HEK293 (cell line): ENCODE results near the gene RAB7A.
"Not testable (repeated sequence)": the region's sequence is repeated elsewhere in the genome, so short reads cannot be mapped to it uniquely, and the experiment has no call there.

Experiments used
- CTCF ChIA-PET: fragments of 350-600 bp; formaldehyde crosslinking; extraction: SDS; loops from one replicate; lab custom pipeline; 2021; ENCODE audit warnings: antibody characterized with exemption; lab: Yijun Ruan, JAX
- POLR2A ChIA-PET: fragments of 300-600 bp; formaldehyde crosslinking; extraction: SDS; loops from one replicate; lab custom pipeline; 2020; ENCODE audit warnings: antibody characterized with exemption, inconsistent platforms; lab: Yijun Ruan, JAX
- H3K27ac ChIP-seq: fragments of 200-500 bp; sonication (Bioruptor generic); 2 replicates; pipeline ENCODE4 v1.5.1; 2014; ENCODE audit warnings: low read depth, low read length, control low read depth, inconsistent platforms; ENCODE audit errors: extremely low read depth
- H3K36me3 ChIP-seq, 2 experiments: fragments of 200-500 bp in 1 of 2; sonication (Bioruptor generic) in 1 of 2; 1 replicate in 1 of 2; 2 replicates in 1 of 2; pipeline ENCODE4 v1.5.1; 2014 to 2017; ENCODE audit warnings: inconsistent platforms in 2 of 2, low read length in 2 of 2; ENCODE audit not compliant: control insufficient read depth in 2 of 2, insufficient read depth in 1 of 2
- H3K4me1 ChIP-seq: fragments of 200-500 bp; sonication (Bioruptor generic); 2 replicates; pipeline ENCODE4 v1.5.1; 2014; ENCODE audit warnings: mild to moderate bottlenecking, low read length, inconsistent platforms; ENCODE audit not compliant: control insufficient read depth, insufficient read depth
- H3K4me3 ChIP-seq: 2 replicates; pipeline ENCODE4 v1.5.1; 2011; ENCODE audit warnings: low read depth, mild to moderate bottlenecking, control low read depth, low read length, moderate library complexity
- H3K9me3 ChIP-seq: fragments of 200-500 bp; sonication (Bioruptor generic); 2 replicates; pipeline ENCODE4 v1.5.1; 2014; ENCODE audit warnings: low read depth, low read length, inconsistent platforms; ENCODE audit not compliant: control insufficient read depth, insufficient read depth
- BCL11B ChIP-seq: fragments of 450-650 bp; formaldehyde crosslinking; IDR thresholded peaks from 2 replicates; pipeline ENCODE4 v1.5.1; 2016; ENCODE audit warnings: low read depth, missing biosample characterization, missing genetic modification characterization
- FEZF1 ChIP-seq: fragments of 450-650 bp; formaldehyde crosslinking; IDR thresholded peaks from 2 replicates; pipeline ENCODE4 v1.5.1; 2016; ENCODE audit warnings: missing biosample characterization, missing genetic modification characterization
- GLI2 ChIP-seq: fragments of 450-650 bp; formaldehyde crosslinking; IDR thresholded peaks from 2 replicates; pipeline ENCODE4; 2017; ENCODE audit warnings: missing biosample characterization, missing genetic modification characterization, low read depth, borderline replicate concordance
- GLIS2 ChIP-seq: fragments of 450-650 bp; formaldehyde crosslinking; IDR thresholded peaks from 2 replicates; pipeline ENCODE4 v1.5.1; 2016; ENCODE audit warnings: missing biosample characterization, missing genetic modification characterization
- KLF10 ChIP-seq: fragments of 450-650 bp; IDR thresholded peaks from 2 replicates; pipeline ENCODE4 v1.5.1; 2018; ENCODE audit warnings: missing biosample characterization, mild to moderate bottlenecking, missing genetic modification characterization
- OVOL3 ChIP-seq: fragments of 450-650 bp; formaldehyde crosslinking; IDR thresholded peaks from 2 replicates; pipeline ENCODE4 v1.5.1; 2016; ENCODE audit warnings: missing biosample characterization, missing genetic modification characterization
- SCRT1 ChIP-seq: fragments of 450-650 bp; formaldehyde crosslinking; IDR thresholded peaks from 2 replicates; pipeline ENCODE4 v1.5.1; 2016; ENCODE audit warnings: missing biosample characterization, missing genetic modification characterization, borderline replicate concordance
- SCRT2 ChIP-seq: fragments of 450-650 bp; formaldehyde crosslinking; IDR thresholded peaks from 2 replicates; pipeline ENCODE4 v1.5.1; 2016; ENCODE audit warnings: missing biosample characterization, missing genetic modification characterization
- TRIM28 ChIP-seq: IDR thresholded peaks from 2 replicates; pipeline ENCODE4 v1.6.1; 2011; ENCODE audit warnings: low read length, control low read depth, borderline replicate concordance
- WT1 ChIP-seq: fragments of 450-650 bp; formaldehyde crosslinking; IDR thresholded peaks from 2 replicates; pipeline ENCODE4 v1.5.1; 2016; ENCODE audit warnings: missing biosample characterization, missing genetic modification characterization
- ZNF114 ChIP-seq: fragments of 450-650 bp; formaldehyde crosslinking; IDR thresholded peaks from 2 replicates; pipeline ENCODE4 v1.5.0; 2017; ENCODE audit warnings: missing biosample characterization, missing genetic modification characterization
- ZNF433 ChIP-seq: fragments of 450-650 bp; formaldehyde crosslinking; IDR thresholded peaks from 2 replicates; pipeline ENCODE4 v1.5.1; 2016; ENCODE audit warnings: missing biosample characterization, missing genetic modification characterization, low read depth
- ZNF48 ChIP-seq: fragments of 450-650 bp; formaldehyde crosslinking; IDR thresholded peaks from 2 replicates; pipeline ENCODE4 v1.5.1; 2016; ENCODE audit warnings: missing biosample characterization, missing genetic modification characterization
- ZNF510 ChIP-seq: fragments of 450-650 bp; formaldehyde crosslinking; IDR thresholded peaks from 2 replicates; pipeline ENCODE4 v1.5.1; 2018; ENCODE audit warnings: mild to moderate bottlenecking, missing genetic modification characterization, missing biosample characterization; ENCODE audit not compliant: insufficient replicate concordance
- ZNF571 ChIP-seq: fragments of 450-650 bp; formaldehyde crosslinking; IDR thresholded peaks from 2 replicates; pipeline ENCODE4 v1.5.0; 2017; ENCODE audit warnings: missing biosample characterization, missing genetic modification characterization
- ZNF600 ChIP-seq: fragments of 450-650 bp; formaldehyde crosslinking; IDR thresholded peaks from 2 replicates; pipeline ENCODE4 v1.5.1; 2016; ENCODE audit warnings: missing biosample characterization, missing genetic modification characterization
- ZNF660 ChIP-seq: fragments of 450-650 bp; IDR thresholded peaks from 2 replicates; pipeline ENCODE4 v1.5.1; 2018; ENCODE audit warnings: missing biosample characterization, mild to moderate bottlenecking, missing genetic modification characterization
- ZNF830 ChIP-seq: fragments of 450-650 bp; IDR thresholded peaks from 2 replicates; pipeline ENCODE4 v1.5.0; 2018; ENCODE audit warnings: missing biosample characterization, missing genetic modification characterization, low read depth, mild to moderate bottlenecking, moderate library complexity
- ZSCAN16 ChIP-seq: fragments of 450-650 bp; formaldehyde crosslinking; IDR thresholded peaks from 2 replicates; pipeline ENCODE4 v1.5.1; 2016; ENCODE audit warnings: missing biosample characterization, missing genetic modification characterization
- TF ChIP-seq, protein P1 (sequence below): fragments of 450-650 bp; formaldehyde crosslinking; IDR thresholded peaks from 2 replicates; pipeline ENCODE4 v1.5.1; 2016; ENCODE audit warnings: missing biosample characterization, missing genetic modification characterization

Gene RAB7A

DNA sequence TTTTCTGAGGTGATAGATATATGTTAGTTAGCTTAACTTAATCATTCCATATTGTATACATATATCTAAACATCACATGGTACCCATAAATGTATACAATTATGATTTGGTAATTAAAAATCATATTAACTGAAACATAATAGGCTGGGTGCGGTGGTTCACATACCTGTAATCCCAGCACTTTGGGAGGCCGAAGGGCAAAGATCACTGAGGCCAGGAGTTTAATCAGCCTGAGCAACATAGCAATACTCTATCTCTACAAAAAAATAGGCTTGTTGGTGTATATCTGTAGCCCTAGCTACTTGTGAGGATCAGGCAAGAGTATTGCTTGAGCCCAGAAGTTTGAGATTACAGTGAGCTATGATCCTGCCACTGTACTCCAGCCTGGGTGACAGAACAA lies 20.9 kb downstream of the RAB7A start:
- Histone ChIP-seq H3K4me1 (no peaks in the 10 kb centered on the region), H3K9me3 (no peaks in the 10 kb centered on the region), H3K4me3 (no peak overlapping the region), H3K36me3 (peaks cover 5 to 37% of the 10 kb centered on the region in 2 experiments; a peak in 2 of 3 replicates), H3K27ac (no peak overlapping the region)
- CTCF ChIA-PET = no interaction called here
- POLR2A ChIA-PET = no interaction called here
- TF ChIP-seq TRIM28 (no peak), ZNF48 (tag by site-specific recombination) (no peak)

DNA sequence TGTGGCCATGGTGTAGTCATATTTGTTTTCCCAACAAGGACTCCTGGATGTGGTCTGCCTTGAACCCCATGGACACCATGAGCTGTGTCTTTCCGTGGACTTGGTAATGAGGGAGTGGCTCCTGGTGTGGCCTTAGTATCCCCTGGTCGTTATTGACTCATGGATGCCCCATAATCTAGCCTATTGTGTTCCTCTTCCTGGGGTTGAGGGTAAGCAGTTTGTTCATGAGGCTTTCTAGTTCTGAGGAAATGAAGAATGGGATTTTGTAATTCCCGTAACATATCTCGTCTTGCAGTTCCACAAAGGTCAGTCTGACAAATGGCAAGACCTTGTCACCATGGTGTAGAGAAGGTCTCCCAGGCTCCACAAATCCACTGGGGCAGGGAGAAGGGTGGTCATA lies 22.6 kb downstream of the RAB7A start:
- TF ChIP-seq ZNF510 (tag by site-specific recombination) = no peak
- no peak for TF ChIP-seq ZSCAN16 (tag by site-specific recombination)
- TF ChIP-seq ZNF830 (tag by site-specific recombination) = no peak
- no peak for TF ChIP-seq TRIM28
- no peak for TF ChIP-seq FEZF1 (tag by site-specific recombination)
- no peak for TF ChIP-seq BCL11B (tag by site-specific recombination)
- ChIA-PET POLR2A (no interaction called here), CTCF (no interaction called here)

DNA sequence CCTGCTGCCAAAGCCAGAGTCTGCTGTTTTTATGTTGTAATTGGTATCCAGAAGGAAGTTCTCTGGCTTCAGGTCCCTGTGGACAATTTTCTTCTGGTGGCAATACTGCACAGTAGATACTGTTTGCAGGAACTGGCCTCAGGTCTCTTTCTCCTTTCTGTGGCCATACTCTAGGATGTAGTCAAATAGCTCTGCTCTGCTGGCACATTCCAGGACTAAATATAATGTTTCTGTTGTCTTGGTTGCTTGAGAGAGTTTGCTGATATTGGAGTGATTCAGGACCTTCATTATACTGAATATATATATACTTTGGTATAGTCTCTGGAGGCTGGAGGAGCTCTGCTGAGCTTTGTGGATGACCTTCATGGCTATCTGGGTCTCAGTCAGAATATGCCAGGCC lies 23.1 kb downstream of the RAB7A start:
- POLR2A ChIA-PET = no interaction called here
- H3K4me3 ChIP-seq = no peak overlapping the region
- H3K27ac ChIP-seq = no peak overlapping the region
- peaks cover 0 to 20% of the 10 kb centered on the region in 2 experiments; a peak in 2 of 3 replicates for H3K36me3 ChIP-seq
- CTCF ChIA-PET = no interaction called here
- TF ChIP-seq SCRT1 (tag by site-specific recombination) (no peak), WT1 (no peak), ZNF571 (tag by site-specific recombination) (no peak), KLF10 (tag by site-specific recombination) (no peak), ZNF660 (no peak)
- TF ChIP-seq, protein P1, sequence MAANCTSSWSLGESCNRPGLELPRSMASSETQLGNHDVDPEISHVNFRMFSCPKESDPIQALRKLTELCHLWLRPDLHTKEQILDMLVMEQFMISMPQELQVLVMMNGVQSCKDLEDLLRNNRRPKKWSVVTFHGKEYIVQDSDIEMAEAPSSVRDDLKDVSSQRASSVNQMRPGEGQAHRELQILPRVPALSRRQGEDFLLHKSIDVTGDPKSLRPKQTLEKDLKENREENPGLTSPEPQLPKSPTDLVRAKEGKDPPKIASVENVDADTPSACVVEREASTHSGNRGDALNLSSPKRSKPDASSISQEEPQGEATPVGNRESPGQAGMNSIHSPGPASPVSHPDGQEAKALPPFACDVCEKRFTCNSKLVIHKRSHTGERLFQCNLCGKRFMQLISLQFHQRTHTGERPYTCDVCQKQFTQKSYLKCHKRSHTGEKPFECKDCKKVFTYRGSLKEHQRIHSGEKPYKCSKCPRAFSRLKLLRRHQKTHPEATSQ (tag by site-specific recombination) = no peak
- TF ChIP-seq, all 188 proteins: peak for 0
- no peaks in the 10 kb centered on the region for H3K9me3 ChIP-seq
- H3K4me1 ChIP-seq = no peaks in the 10 kb centered on the region

More for the DNA sequence above, 22.6 kb downstream of the RAB7A start:
- no peak overlapping the region for H3K27ac ChIP-seq
- no peaks in the 10 kb centered on the region for H3K4me1 ChIP-seq
- peaks cover 5 to 23% of the 10 kb centered on the region in 2 experiments; a peak in 2 of 3 replicates for H3K36me3 ChIP-seq
- no peak overlapping the region for H3K4me3 ChIP-seq
- H3K9me3 ChIP-seq = no peaks in the 10 kb centered on the region

DNA sequence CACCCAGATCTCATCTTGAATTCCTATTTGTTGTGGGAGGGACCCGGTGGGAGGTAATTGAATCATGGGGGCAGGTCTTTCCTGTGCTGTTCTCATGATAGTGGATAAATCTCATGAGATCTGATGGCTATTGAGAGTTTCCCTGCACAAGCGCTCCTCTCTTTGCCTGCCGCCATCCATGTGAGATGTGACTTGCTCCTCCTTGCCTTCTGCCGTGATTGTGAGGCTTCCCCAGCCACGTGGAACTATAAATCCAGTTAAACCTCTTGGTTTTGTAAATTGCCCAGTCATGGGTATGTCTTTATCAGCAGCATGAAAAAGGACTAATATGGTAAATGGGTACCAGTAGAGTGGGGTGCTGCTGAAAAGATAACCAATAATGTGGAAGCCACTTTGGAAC lies 23.6 kb downstream of the RAB7A start:
- POLR2A ChIA-PET, H3K4me3 ChIP-seq, CTCF ChIA-PET, H3K9me3 ChIP-seq, H3K27ac ChIP-seq, H3K4me1 ChIP-seq: not testable (repeated sequence)
- H3K36me3 ChIP-seq = peaks cover 0 to 18% of the 10 kb centered on the region in 2 experiments; a peak in 1 of 3 replicates

DNA sequence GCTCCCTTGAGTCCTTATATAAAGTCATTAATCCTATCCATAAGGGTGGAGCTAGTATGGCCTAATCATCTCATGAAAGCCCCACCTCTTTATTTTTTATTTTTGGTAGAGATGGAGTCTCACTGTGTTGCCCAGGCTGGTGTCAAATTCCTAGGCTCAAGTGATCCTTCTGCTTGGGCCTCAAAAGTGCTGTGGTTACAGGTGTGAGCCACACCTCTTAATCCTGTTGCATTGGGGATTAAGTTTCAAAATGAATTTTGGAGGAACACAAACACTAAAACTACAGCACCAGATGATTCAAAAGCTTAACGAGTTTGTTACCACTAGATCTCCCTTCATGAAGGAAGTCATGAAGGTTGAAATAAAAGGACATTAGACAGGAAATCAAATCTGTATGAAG lies 27.7 kb downstream of the RAB7A start:
- POLR2A ChIA-PET = no interaction called here
- Histone ChIP-seq H3K4me1 (no peaks in the 10 kb centered on the region), H3K36me3 (peaks cover 0 to 3% of the 10 kb centered on the region in 2 experiments; a peak in 1 of 3 replicates), H3K4me3 (no peak overlapping the region), H3K9me3 (no peaks in the 10 kb centered on the region), H3K27ac (no peak overlapping the region)
- TF ChIP-seq GLI2 (tag by site-specific recombination) = no peak
- TF ChIP-seq ZNF433 (tag by site-specific recombination) = no peak
- TF ChIP-seq ZNF600 = no peak
- peak; percentile 76; the same call in 1 of the 2 replicates for TF ChIP-seq SCRT1 (tag by site-specific recombination)
- TF ChIP-seq ZNF114 (tag by site-specific recombination) = no peak
- no peak for TF ChIP-seq OVOL3 (tag by site-specific recombination)
- TF ChIP-seq SCRT2 (tag by site-specific recombination) = peak; percentile 85
- TF ChIP-seq GLIS2 (tag by site-specific recombination) = no peak
- CTCF ChIA-PET = interaction anchor here (0.6 to 1.1 kb wide), 4 partner anchors 8 to 276 kb away, joined by 3 to 4 read pairs (median 3); no protein-coding TSS in a partner anchor
